T-helper 22 cell (primary cell): Measurements from ENCODE around the gene RAB37.

Experiments used
- DNase-seq: peaks from one replicate; pipeline ENCODE4 v3.0.0-alpha.2; 2020; ENCODE audit warnings: low read depth

RAB37 gene

DNA sequence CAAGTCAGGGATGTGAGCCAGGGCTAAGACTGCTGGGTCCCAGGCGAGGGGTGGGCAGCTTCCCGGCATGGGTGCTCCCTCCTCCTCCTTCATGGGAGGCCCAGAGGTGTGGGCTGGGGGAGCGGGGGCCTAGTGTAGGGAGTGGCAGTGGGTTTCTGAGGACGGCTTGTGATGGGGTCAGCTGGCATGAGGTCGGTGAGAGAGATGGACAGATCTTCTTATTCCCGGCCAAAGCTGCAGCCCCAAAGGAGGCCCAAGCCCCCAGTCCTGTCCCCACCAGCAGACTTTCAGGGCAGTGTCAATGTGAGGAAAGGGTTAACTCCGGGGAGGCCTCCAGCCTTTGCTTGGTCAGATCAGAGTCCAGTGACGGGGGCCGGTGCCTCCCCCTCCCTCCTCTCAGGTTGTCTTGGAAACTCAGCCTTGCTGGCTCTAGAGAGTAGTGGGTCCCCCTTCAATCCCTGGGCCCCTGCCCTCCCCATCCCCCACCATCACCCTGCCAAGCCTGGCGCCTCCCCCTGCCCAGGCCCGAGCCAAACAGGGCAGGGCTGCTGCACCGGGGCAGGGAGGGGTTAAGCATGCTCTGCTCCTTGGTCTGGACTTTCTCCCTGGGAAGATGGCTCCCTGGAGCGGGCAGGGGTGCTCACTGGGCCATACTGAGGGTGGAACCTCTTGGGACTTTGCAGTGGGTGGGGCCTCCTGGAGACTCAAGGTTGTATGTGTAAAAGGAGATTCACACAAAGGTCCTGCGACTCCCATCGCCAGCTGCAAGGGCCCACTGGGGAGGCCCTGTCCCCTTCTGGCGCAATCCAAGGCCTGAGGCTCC, 26.7 kb downstream of the RAB37 start:
- DNase-seq, result no peak

DNA sequence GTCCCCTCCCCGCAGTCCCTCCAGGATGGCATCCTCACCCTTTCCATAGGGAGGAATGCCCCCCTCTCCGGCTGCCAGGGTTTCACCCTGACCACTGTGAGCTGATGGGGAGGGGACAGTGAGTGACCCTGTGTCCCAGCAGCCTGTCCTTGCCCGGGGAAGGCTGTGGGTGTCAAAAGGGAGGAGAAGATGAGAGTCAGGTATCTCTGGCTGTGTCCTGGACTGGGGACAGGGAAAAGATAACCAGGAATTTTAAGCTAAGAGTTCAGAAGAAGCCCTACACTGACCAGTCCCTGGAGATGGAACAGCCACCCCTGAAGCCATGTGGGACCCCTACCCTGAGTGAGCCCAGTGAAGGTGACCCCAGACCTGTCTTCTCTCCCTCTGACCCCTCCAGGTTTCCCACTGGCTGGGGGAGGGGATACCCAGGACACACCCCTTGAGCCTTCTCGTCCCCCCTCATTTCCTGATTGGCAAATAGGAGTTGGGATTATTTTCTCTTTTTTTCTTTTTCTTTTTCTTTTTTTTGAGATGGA, 27.8 kb downstream of the RAB37 start:
- DNase-seq, result no peak

DNA sequence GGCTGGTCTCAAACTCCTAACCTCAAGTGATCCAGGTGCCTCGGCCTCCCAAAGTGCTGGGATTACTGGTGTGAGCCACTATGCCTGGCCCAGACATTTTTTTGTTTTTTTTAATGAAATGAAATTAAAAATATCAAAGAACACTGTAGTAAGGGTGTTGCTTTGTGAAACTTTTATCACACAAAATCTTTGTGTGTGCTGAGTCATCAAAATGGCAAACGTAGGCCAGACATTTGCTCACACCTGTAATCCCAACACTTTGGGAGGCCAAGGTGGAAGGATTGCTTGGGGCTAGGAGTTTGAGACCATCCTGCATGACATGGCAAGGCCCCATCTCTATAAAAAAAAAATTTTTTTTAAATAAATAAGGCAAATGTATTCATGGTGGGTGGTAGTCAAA, 29.4 kb downstream of the RAB37 start:
- no peak for DNase-seq

DNA sequence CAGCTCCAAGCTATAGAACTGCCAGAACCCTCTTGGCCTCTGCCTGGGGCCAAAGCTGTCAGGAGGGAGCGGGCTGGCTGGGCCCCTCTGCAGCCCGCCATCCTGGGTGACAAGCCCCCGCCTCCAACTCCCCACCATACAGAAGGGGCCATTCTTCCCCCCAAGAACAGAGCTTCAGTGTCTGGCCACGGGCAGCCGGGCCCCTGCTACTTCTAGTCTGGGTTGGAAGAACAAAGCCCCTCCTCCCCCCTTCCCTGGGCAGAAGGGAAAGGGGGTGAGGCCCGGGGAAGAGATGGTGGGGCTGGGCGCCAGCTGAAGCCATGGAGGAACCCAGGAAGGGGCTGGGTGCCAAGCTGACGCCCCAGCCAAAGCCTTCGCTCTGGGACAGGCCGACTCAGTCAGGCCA, 30.1 kb downstream of the RAB37 start:
- DNase-seq, result no peak

DNA sequence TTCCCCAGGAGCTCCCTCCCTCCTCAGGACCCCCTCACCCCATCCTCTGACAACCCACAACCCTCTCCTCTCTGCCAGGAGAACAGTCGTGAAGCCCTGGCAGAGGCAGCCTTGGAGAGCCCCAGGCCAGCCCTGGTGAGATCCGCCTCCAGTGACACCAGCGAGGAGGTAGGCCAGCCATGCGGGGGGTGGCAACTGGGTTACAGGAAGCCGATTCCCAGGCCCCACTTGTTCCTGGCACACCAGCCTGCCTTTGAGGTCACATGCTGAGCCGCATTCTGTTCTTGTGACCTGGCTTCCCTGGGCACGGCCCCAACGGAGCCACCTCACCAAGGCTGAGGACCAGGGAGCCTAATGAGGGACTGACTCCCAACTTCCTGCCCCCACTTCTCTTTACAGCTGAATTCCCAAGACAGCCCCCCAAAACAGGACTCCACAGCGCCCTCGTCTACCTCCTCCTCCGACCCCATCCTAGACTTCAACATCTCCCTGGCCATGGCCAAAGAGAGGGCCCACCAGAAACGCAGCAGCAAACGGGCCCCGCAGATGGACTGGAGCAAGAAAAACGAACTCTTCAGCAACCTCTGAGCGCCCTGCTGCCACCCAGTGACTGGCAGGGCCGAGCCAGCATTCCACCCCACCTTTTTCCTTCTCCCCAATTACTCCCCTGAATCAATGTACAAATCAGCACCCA, 31.2 kb downstream of the RAB37 start:
- no peak for DNase-seq

DNA sequence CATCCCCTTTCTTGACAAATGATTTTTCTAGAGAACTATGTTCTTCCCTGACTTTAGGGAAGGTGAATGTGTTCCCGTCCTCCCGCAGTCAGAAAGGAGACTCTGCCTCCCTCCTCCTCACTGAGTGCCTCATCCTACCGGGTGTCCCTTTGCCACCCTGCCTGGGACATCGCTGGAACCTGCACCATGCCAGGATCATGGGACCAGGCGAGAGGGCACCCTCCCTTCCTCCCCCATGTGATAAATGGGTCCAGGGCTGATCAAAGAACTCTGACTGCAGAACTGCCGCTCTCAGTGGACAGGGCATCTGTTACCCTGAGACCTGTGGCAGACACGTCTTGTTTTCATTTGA, 31.7 kb downstream of the RAB37 start:
- no peak for DNase-seq

DNA sequence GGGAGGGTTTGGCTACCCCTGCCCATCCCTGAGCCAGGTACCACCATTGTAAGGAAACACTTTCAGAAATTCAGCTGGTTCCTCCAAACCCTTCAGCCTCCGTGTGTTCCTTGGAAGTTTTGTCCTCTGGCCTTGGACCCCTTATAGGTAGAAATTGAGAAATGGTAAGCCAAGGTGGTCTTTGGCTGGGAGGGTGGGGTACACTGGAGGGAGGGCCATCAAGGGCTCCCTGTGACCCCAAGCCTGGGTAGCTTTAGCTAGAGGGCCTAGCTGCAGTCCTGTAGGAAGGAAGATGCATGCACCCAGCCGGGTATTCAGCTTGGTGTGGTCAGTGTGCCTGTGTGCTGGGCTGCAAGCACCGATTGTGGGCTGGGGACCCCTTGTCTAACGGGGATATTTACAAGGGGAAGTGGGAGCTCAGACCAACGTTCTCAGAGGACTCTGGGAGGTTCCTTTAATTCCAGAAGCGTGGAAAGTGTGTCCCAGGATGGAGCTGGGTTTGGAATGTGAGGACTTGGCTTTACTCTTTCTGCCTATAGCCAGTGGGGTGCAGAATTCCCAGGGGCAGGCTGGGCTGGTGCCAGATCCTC, 32.3 kb downstream of the RAB37 start:
- DNase-seq, result no peak

DNA sequence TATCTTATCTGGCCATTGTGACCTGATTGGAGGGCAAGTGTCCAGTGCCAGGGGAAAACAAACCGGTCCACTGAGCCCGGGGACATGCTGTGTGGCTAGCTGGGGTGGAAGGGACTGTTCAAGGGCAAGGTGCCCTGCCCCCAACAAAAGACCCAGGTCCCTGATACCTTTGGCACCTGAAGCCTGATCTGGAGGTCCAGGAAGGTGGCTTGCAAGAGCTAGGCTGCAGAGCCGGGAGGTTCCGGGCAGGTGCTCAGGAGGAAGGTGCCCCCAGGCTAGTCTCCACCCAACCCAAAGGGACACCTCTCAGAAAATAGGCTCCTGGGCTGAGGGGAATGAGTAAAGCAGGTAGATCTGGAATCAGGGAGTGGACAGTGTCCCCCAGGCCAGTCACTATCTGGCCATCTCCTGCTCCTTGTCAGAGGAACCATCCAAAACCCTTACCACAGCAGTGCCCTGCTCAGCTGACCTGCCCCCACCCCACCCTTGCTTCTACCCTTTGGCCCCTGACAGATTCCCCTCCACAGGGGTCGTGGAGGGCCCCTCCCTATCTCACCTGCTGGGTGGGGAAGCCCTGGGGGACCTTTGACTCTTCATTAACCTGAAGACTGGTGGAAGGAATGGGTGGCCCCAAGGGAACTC, 32.9 kb downstream of the RAB37 start:
- DNase-seq, result no peak

DNA sequence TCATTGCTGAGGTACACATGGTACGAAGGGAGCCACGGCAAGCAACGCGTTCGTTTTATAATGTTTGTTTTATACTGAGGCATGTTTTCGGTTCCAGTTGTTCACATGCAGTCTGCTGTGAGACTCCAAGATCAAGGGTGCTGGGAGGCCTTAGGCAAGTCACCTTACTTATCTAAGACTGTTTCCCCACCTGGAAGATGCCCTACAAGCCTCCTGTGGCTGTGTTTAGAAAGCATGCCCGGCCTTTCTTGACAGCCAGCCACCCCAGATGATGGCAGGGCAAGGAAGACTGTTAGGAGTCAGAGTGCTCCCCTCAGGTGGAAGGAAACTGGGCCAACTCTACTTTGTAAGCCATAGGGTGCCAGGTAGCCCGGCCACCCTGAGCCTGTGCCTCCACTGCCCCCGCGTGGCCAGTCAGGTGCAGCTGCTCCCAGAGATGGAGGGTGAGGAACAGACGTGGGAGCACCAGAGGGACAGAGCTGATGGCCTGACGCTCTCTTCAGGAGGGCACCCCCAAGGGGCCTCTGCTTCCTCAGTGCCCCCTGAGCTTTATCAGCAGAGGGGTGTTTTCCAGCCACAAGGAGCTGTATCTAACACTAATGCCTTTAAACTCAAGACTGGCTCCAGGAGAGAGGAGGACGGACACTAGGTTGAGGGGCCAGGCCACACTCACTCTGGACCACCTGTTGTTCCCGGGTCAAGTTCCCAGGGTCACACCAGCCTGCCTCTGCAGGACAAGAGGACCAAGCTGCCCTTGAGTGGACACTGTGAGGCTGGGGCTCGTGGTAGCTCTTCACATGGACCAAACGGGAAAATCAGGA, 33.7 kb downstream of the RAB37 start:
- DNase-seq, result peak; percentile 56

DNA sequence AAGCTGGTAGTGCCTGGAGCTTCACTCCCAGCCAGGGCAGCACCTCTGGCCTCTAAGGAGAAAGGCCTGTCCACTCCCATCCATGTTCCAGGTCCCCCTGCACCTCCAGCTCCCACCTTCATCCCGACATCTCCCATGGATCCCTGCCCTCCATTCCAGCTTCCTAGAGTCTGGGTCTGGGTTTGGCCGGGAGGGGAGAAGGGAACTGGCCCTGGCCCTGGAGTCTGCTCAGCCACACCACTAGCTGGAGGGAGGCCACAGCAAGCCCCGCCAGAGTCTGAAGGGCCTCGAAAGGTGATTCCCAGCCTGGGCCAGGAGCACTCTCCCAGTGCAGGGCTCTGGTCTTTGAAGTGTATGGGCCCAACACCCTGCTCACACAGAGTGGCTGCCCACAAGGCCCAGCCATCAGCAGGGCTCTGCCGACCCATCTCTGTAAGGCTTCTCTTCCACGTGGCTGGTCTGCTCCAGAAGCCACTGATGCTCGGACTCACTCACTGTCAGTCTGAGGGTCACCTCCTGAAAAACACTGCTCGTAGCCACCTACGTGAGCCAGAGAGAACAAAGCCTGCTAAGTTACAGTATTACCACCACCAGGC, 34.4 kb downstream of the RAB37 start:
- DNase-seq, result no peak

DNA sequence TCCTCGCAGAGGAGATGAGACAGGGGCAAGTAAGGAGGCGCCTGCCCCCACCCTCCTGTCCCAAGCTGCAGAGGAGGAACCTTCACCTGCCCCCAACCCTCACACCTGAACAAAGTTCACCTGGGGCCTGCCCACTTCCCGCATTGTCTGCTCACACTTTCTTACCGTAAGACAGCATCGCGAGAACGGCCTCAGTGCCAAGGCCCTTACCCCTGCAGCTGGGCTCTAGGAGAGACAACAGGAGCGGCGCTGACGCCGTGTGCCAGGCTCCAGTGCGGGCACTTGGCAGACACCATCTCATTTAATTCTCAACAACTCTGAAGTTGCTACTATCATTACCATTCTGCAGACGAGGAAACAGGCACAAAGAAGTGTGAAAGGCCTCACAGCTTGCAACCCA, 35.0 kb downstream of the RAB37 start:
- DNase-seq, result no peak

DNA sequence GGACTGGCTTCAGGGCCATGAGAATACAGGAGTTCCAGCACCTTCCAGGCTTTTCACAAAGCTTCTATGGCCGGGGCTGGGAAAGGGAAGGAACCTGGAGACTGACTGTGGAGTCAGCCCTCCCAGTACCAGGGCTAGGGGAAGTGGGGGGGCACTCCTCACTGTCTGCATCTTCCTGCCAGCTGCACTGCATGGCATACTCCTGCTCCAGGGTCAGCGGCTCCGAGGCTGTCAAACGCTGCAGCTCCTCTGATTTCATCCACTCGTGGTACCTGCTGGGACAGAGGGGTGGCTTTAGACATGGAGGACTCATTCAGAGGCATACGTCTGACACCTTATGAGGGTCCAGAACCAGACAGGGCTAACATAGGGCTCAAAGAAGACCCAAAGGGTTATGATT, 36.4 kb downstream of the RAB37 start:
- DNase-seq, result no peak

DNA sequence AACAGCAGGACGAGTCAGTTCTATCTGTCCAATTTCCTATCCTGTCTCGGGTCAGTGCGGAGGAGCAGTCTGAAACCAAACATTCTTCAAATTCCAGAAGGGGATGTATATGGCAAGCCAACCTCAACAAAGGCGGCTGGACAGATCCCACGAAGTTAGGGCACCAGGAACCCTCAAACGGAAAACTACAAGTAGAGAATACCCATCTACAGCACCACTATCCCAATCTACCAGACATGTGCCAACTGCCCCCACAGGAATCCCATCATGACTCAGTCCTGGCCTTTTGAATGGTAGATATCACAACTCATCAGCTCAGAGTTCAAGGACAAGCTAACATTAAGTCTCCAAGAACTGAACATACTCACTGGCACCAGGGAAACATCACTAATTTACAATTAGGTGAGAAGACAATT, 36.8 kb downstream of the RAB37 start:
- no peak for DNase-seq

DNA sequence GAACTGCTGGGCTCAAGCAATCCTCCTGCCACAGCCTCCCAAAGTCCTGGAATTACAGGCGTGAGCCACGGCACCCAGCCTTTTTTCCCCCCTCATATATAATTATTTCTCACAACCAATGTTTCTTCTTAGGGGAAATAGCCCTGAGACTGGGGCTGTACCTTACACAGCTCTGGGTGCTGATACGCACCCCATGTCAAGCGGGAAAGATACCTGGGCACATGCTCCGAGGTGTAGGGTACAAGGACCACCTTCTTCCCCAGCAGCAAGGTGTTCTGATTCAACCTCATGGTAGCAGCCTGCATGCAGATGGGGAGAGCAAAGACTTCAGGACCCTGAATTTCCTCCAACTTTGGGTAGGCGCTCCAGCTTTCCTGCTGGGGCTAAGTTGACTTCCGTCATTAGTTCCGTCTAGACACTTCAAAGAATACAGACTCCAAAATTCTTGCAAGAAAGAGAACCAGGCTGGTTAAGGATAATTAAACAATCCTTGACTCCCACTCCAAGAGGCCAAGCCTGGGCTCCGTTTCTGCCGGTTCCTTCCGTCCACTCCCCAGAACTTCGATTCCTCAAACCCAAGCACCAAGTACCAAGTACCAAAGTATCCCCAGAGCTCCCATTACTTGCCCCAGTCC, 38.5 kb downstream of the RAB37 start:
- no peak for DNase-seq

DNA sequence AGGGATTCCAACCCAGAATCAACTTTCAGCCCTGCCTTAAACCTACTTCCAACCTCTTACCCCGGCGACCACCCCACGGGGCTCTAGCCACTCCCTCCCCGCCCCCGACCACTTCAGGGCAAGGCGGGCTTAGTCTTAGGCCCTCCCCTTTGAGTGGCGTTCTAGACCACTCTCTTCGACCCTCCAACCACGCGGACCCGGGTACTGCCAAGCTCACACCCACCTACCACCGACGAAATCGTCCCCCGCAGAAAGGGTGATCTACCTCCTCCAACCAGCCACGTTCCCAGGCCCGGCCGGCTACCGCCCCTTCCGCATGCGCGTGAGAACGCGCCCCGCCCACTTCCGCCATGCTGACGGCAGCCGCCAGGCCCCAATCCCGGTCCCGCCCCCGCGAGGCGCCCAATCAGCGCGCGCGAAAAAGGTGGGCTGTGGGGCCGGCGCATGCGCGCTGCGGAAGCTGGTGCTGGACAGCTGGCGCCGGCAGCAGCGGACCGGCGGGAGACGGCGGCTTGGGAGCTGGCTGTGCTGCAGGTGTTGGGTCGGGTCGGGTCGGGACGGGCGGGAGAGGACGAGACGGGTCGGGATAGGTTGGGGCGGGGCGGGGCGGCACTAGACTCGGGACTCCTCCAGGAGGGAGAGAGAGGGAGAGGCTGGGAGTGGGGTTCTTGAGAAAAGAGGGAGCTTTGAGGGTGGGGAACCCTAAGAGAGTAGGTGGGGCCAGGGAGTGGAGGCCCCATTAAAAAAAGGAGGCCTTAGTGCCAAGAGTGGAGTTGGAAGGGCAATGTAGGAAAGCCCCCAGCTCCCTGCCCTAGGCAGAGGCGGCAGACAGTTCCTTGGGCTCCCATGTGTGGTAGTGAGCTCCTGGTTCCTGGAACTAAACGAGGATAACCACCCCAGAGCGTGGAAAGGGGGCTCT, 39.2 kb downstream of the RAB37 start, which contains the start of gene NAT9:
Gene NAT9, minus strand, starts transcription at position 302 of the 919 bp plus-strand sequence. CDS start 647 bp downstream, outside the sequence.
- DNase-seq, result peak; percentile 96

DNA sequence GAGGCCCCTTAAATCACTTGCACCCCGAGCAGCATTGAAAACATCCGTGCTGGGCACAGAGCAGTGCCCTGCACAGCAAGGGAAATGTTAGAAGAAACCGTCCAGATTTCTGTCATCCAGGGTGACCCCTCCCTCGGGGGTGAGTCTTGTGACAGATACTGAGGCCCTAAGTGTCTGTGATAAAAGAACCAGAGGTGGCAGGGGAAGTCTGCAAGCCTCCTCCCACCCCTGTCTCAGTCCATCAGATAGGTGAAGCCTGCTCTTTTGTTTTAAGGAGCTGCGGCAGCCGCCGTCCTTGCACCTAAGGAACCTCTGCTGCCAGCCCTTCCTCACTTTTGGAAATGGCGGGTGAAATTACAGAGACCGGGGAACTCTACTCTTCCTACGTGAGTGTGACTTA, 39.9 kb downstream of the RAB37 start:
- DNase-seq, result no peak

DNA sequence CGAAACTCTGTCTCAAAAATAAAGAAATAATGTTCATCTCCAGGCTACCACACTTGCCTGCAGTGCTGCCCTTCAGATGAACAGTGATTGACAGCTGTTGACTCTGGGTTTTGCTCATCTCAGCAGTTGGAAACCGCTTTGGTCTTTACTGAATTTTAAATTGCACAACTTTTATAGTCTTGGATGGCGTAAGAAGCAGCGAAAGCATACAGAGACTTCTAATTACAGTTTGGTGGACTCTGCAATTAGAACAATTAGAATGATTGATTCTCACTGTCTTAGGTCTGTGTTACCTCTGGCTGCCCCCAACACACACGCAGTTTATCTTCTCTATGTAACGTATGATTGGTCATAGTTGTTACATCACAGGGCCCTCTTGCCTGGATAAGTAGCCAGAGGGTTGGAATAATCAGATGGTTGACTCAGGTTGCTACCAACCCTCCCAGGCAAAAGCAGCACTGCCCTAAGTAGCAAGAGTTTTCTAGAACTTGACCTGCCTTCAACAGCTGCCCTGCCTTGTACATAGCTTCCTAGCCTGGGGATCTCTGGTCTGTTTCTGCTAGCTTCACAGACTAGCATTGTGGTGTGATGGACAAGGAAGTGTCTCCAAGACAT, 41.0 kb downstream of the RAB37 start:
- DNase-seq, result no peak

DNA sequence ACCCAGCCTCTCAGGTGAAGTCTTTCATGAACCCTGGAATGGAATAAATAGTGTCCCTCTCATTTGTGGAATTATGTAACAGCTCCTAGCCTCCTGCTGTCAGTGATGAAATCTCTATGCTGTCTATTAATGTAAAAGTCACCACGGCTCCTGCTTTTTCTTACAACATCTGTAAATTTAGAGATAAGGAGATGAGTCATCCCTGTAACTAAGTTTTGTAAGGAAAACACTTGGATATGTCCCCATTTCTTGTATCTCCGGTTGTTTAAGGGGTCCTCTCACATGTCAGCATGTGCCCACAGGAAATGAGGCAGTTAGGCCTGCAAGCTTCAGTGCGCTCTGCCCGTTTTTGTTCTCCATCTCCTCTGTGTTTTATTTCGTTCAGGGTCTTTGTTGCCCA, 41.9 kb downstream of the RAB37 start:
- no peak for DNase-seq

DNA sequence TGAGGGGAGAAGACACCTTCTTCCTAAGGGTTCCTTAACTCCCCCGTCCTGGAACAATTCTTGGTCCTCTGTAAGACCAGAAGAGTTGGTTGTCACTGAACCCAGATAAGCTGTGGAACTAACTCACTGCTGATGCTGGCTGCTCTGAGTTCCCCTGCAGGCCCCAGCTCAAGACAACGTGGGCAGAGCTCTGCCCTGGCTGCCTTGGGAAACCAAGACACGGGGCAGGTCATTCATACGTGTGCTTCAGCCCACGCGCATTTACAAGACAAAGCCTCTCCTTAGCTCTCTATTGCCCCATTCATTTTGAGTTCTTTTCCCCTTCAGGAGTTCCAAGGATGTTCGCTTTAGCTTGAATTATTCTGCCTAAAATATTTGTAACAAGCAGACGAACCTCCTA, 42.4 kb downstream of the RAB37 start:
- DNase-seq, result no peak
